GM20431 (cell line): Measurements from ENCODE around the gene LRRIQ1.
"Not testable (repeated sequence)": the region's sequence is repeated elsewhere in the genome, so short reads cannot be mapped to it uniquely, and the experiment has no call there.

Experiments used
- in situ Hi-C: fragments of 300-500 bp; cut with MseI, MboI; formaldehyde crosslinking; loops from one replicate; pipeline ENCODE4 v1.15.0; 2020; ENCODE audit warnings: low sequenced_read_pairs; ENCODE audit not compliant: unreplicated experiment

Gene LRRIQ1, protein sequence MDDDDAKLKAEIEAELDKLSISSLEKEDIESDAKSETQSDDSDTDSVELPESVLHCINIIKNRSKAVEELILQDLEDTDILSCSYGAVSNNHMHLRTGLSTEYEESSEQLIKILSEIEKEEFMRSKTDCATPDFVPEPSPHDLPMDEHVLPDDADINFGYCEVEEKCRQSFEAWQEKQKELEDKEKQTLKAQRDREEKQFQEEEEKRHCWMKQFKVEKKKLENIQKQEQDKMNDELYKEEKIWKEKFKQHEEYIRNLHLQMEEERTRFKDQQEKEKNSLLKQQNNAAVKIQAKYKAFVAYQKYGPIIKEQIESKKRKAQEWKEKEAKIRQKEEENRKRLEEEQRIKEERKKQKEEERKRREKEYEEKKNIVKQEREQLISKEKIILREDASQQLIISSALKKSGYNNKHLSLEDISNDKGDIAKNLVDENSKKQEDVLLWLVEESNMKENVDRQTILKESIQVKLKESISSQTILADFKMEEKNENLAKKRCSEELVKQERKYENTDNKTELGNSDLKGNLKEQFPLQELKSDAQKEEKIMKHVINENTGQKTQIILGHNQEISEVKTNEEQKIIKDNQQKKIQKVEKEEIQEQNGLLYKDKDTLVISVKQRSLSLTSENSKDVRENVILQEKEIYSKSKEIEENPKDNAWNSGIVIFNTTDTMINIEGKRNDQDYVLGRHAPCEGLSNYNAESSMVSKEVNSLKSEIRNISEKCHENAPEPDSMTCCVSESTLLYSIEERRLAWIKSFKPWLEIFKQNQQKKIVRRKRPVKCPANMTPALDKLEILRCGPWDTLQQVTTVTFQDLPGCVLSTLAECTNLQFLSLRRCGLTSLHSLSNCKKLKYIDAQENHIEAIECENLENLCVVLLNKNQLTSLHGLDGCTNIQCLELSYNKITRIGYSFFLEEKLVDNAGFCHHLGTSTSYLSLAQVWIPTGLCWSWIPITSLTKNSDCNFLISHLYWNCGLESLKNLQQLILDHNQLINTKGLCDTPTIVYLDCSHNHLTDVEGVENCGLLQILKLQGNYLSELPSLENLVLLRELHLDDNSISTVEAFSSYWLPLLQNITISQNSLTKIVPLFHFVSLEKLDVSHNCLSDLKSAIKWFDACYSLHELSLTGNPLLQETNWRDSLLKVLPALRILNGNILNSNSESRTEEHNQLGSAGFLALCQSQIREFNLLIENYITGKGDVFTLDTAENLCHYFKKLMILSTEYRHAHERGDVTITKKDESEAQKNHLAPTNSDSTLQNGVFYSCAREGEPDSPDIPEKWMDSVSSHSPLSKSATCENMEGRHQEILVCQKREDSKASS (N-terminal part only)

GRCh38 chr12:85036234-85036707 is at the start of gene LRRIQ1, which contains the start of gene TSPAN19:
TSS of gene LRRIQ1 (plus strand) at chr12:85036351. CDS start at chr12:85038177, 1,826 bp downstream.
TSS of gene TSPAN19 (minus strand) at chr12:85036277. CDS start at chr12:85029946, 6,331 bp downstream.
- in situ Hi-C loops = no loop called here

DNA sequence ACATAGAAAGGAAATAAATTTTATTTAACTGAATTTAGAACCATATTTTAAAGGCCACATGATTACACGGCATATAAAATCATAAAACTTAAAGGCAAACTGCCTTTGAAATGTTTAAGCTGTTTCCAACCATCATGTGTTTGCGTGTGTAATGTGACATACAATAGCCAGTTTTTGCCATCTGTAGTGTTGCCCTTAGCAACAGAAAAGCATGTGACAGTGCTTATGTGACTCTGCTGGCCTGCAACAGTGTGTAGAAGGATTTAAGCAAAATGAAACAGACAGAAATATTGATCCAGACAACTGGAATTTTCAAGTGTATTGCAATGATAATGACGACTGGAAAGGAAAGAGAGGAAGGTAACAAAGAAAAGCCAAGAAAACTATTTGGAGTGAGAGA is 49.6 kb upstream of the LRRIQ1 start:
- in situ Hi-C loops = no loop called here

GRCh38 chr12:84994426-84994825 is 41.7 kb upstream of the LRRIQ1 start:
- in situ Hi-C loops = no loop called here

GRCh38 chr12:84995641-84996040 is 40.5 kb upstream of the LRRIQ1 start:
- in situ Hi-C loops = no loop called here

DNA sequence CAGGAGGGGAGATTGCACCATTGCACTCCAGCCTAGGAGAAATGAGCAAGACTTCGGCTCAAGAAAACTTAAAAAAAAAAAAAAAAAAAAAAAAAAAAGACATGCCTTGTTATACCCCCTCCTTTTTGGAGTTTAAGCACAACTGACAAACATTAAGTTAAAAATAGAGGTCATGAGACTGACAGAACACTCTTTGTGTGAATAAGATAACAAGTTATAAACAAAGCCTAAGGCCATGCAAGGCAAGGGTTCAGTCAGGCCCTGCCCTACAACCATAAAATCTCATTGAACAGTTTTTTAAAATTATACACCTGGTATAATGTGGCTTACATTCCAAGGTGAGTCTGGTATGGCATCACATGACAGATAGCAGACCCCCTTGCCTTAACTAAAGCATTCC is 39.4 kb upstream of the LRRIQ1 start:
- in situ Hi-C loops = no loop called here

DNA sequence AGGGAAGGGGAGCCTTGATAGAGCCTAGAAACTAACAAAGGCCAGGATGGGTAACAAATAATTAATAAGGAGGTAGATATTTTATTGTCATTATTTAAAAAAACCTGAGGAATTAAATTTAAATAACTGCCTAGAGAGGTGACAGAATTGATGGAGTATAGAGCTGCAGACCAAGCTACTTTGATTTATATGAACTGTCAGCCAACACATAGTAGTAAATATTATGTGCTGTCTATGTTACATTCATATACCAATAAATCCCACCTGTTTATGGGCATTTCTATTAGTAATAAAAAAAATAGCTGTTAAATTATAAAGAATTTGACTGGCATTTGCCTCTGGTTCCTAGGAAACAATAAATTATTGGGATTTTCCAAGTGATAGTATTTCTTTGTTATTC is 37.8 kb upstream of the LRRIQ1 start:
- in situ Hi-C loops = no loop called here

DNA sequence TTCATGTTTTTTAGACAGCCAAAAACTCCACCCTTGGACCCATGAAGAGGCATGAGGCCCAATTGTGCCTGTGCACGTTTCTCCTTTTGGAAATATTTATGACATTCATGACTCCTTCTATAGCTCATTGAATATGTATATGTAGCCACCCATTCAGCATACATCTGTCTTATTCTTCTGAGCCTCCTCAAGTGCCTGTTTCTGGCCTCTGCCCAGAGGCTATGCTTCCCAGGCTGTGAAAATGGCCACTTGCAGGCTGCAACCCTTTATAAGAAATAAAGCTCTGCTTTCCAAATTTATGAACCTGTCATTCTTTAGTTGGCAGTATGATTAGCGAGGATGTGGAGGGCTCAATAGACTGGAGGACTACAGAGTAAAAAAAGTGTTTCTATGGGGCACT is 35.4 kb upstream of the LRRIQ1 start:
- in situ Hi-C loops = no loop called here

GRCh38 chr12:85002778-85003296 is 33.3 kb upstream of the LRRIQ1 start:
- in situ Hi-C loops = no loop called here

- in situ Hi-C loops = no loop called here
Observed at GRCh38 chr12:85004204-85004603, 31.9 kb upstream of the LRRIQ1 start.

DNA sequence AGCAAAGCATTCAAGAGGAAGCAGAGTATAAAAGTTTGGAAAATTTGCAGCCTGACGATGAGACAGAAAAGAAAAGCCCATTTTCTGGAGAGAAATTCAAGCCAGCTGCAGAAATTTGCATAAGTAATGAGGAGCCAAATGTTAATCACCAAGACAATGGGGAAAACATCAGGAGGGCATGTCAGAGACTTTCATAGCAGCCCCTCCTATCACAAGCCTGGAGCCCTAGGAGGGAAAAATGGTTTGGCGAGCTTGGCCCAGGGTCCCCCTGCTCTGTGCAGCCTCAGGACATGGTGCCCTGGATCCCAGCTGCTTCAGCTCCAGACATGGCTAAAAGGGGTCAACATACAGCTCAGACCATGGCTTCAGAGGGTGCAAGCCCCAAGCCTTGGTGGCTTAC is 31.1 kb upstream of the LRRIQ1 start:
- in situ Hi-C loops = not testable (repeated sequence)

GRCh38 chr12:85005615-85006014 is 30.5 kb upstream of the LRRIQ1 start:
- in situ Hi-C loops = no loop called here

- in situ Hi-C loops = no loop called here
Observed at GRCh38 chr12:85006206-85006605, 29.9 kb upstream of the LRRIQ1 start.

DNA sequence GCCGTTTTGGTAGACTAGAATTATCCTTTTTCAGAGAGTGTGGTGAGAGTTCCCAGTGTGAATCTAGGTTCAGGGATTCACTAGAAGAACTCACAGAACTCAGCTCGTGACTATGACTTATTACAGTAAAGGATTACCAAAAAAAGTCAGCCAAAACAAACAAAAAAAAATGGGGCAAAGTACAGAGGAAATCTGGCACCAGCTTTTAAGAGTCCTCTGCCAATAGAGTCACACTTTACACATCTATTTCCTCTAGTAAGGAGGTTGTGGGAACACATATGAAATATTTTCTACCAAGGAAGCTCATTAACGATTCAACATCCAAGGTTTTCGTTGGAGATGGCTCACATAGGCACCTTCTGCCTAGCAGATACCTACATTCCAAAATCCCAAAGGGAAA is 28.3 kb upstream of the LRRIQ1 start:
- in situ Hi-C loops = no loop called here

- in situ Hi-C loops = no loop called here
Observed at GRCh38 chr12:85016413-85016812, 19.7 kb upstream of the LRRIQ1 start.

DNA sequence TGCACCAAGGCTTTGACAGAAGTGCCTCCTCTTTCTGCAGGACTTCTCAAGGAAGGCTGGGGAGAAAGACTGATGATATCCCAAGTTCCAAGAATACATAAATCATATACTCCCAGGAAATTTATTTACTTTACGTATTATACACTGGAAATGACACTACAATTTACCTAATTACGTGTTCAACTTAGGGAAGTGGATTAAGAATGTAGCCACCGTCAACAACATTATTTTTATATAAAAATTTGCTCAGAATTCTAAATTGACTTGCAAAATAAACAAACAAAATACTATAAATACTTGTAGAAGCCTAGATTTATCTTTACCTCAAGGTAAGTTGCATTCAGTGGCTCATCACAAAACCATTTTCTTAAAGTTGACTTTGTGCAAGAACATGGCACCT is 19.0 kb upstream of the LRRIQ1 start:
- in situ Hi-C loops = no loop called here

- in situ Hi-C loops = no loop called here
Observed at GRCh38 chr12:85017618-85018017, 18.5 kb upstream of the LRRIQ1 start.

- in situ Hi-C loops = no loop called here
Observed at GRCh38 chr12:85018098-85018497, 18.1 kb upstream of the LRRIQ1 start.

GRCh38 chr12:85029456-85029855 is 6.7 kb upstream of the LRRIQ1 start:
- in situ Hi-C loops = no loop called here

DNA sequence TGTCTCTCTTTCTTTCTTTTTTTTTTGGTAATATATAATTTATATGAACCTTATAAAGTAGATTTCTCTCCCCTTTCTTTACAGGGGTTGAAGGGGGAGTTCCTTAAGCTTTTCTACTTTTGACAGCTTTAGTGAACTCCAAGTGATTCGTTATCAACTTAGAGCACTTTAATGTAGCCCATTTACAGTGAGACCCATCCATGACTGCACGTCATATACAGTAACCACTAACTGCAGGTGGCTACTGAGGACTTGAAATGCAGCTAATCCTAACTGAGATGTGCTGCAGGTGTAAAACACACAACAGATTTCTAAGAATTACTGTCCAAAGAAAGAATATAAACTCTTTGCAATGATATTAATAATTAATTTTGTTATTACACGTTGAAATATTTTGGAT is 582 bp downstream of the LRRIQ1 start:
- in situ Hi-C loops = no loop called here

DNA sequence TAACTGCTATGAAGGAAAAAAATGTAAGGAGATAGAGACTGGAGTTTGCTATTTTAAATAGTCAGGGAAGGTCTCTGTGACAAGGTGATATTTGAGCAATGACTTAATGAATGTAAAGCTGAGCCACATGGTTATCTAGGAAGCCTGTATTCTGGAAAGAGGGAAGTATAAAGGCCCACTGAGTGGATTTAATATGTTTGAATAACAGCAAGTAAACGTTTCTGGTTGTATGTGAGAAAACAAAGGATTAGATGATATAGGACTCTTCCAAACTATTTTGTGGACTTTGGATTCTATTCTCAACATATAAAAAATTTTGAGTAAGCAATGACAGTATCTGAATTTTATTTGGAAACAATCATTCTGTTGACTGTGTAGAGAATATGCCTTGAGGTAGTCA is 5.2 kb downstream of the LRRIQ1 start:
- in situ Hi-C loops = no loop called here
